NCI-H526 (cell line): ENCODE results near the gene P2RX1.
"Not testable (repeated sequence)": the region's sequence is repeated elsewhere in the genome, so short reads cannot be mapped to it uniquely, and the experiment has no call there.

Experiments
- DNase-seq, 2 experiments: peaks; one replicate each; lab custom pipeline; 2025; lab: John Stamatoyannopoulos, UW

The P2RX1 gene

GRCh38 chr17:3952186-3952585 lies 35.9 kb upstream of the P2RX1 start:
- no peak for DNase-seq

GRCh38 chr17:3951420-3951819 lies 35.2 kb upstream of the P2RX1 start:
- no peak for DNase-seq

GRCh38 chr17:3951003-3951402 lies 34.7 kb upstream of the P2RX1 start:
- no peak for DNase-seq

GRCh38 chr17:3950584-3950983 lies 34.3 kb upstream of the P2RX1 start:
- no peak for DNase-seq

- DNase-seq, result no peak
Measured at GRCh38 chr17:3949418-3949817, 33.2 kb upstream of the P2RX1 start.

- DNase-seq, result not testable (repeated sequence)
Measured at GRCh38 chr17:3948551-3948950, 32.3 kb upstream of the P2RX1 start.

GRCh38 chr17:3947318-3947810 lies 31.1 kb upstream of the P2RX1 start:
- no peak for DNase-seq

GRCh38 chr17:3946711-3947235 lies 30.5 kb upstream of the P2RX1 start:
- DNase-seq, result no peak

GRCh38 chr17:3944485-3945388 lies 28.5 kb upstream of the P2RX1 start:
- peak in 1 of 2 experiments; percentile 17 for DNase-seq

- DNase-seq, result no peak
Measured at GRCh38 chr17:3943240-3943891, 27.1 kb upstream of the P2RX1 start.

- DNase-seq, result no peak
Measured at GRCh38 chr17:3940965-3941698, 24.9 kb upstream of the P2RX1 start.

GRCh38 chr17:3937359-3937758 lies 21.1 kb upstream of the P2RX1 start:
- no peak for DNase-seq

- DNase-seq, result no peak
Measured at GRCh38 chr17:3935825-3936355, 19.6 kb upstream of the P2RX1 start.

GRCh38 chr17:3935140-3935542 lies 18.9 kb upstream of the P2RX1 start:
- peak; percentile 36 to 70 for DNase-seq

GRCh38 chr17:3929764-3930163 lies 13.5 kb upstream of the P2RX1 start:
- DNase-seq, result no peak

- DNase-seq, result no peak
Measured at GRCh38 chr17:3929181-3929580, 12.9 kb upstream of the P2RX1 start.

- DNase-seq, result no peak
Measured at GRCh38 chr17:3928406-3928805, 12.1 kb upstream of the P2RX1 start.

GRCh38 chr17:3927628-3928340 lies 11.5 kb upstream of the P2RX1 start:
- DNase-seq, result no peak

GRCh38 chr17:3926860-3927627 lies 10.8 kb upstream of the P2RX1 start:
- no peak for DNase-seq

GRCh38 chr17:3925684-3926485 lies 9.6 kb upstream of the P2RX1 start:
- DNase-seq, result no peak
